ENCODE data around the gene WDR82.
A peak's percentile ranks its signal among the peaks of the same experiment; 100 is the strongest.
"Not testable (repeated sequence)": the region's sequence is repeated elsewhere in the genome, so short reads cannot be mapped to it uniquely, and the experiment has no call there.

The WDR82 gene

GRCh38 chr3:52289338-52289746 lies 10.9 kb upstream of the WDR82 start:
- DNase-seq (ENCODE audit: low spot score): no peak

GRCh38 chr3:52288674-52289073 lies 10.2 kb upstream of the WDR82 start:
- no peak for DNase-seq (ENCODE audit: low spot score)

- no peak for DNase-seq (ENCODE audit: low spot score)
Observed at GRCh38 chr3:52286777-52287110, 8.3 kb upstream of the WDR82 start.

GRCh38 chr3:52284051-52284450 lies 5.6 kb upstream of the WDR82 start:
- not testable (repeated sequence) for DNase-seq (ENCODE audit: low spot score)

- DNase-seq (ENCODE audit: low spot score): no peak
Observed at GRCh38 chr3:52283306-52283705, 4.9 kb upstream of the WDR82 start.

- no peak for DNase-seq (ENCODE audit: low spot score)
Observed at GRCh38 chr3:52281981-52282801, 3.7 kb upstream of the WDR82 start.

- no peak for DNase-seq (ENCODE audit: low spot score)
Observed at GRCh38 chr3:52280050-52280461, 1.6 kb upstream of the WDR82 start.

- no peak for DNase-seq (ENCODE audit: low spot score)
Observed at GRCh38 chr3:52279596-52279995, 1.1 kb upstream of the WDR82 start.

GRCh38 chr3:52277972-52278509 lies 408 bp downstream of the WDR82 start:
- no peak for DNase-seq (ENCODE audit: low spot score)

GRCh38 chr3:52277071-52277964 lies 1.1 kb downstream of the WDR82 start:
- peak; percentile 76 for DNase-seq (ENCODE audit: low spot score)

- not testable (repeated sequence) for DNase-seq (ENCODE audit: low spot score)
Observed at GRCh38 chr3:52274781-52275180, 3.7 kb downstream of the WDR82 start.

GRCh38 chr3:52272831-52273230 lies 5.6 kb downstream of the WDR82 start:
- no peak for DNase-seq (ENCODE audit: low spot score)

GRCh38 chr3:52272172-52272571 lies 6.3 kb downstream of the WDR82 start:
- DNase-seq (ENCODE audit: low spot score): not testable (repeated sequence)

- no peak for DNase-seq (ENCODE audit: low spot score)
Observed at GRCh38 chr3:52270252-52270754, 8.1 kb downstream of the WDR82 start.

GRCh38 chr3:52269776-52270175 lies 8.7 kb downstream of the WDR82 start:
- no peak for DNase-seq (ENCODE audit: low spot score)

GRCh38 chr3:52268036-52268435 lies 10.4 kb downstream of the WDR82 start:
- no peak for DNase-seq (ENCODE audit: low spot score)

GRCh38 chr3:52265387-52265786 lies 13.1 kb downstream of the WDR82 start:
- no peak for DNase-seq (ENCODE audit: low spot score)

GRCh38 chr3:52262447-52262846 lies 16.0 kb downstream of the WDR82 start:
- DNase-seq (ENCODE audit: low spot score): no peak

- DNase-seq (ENCODE audit: low spot score): no peak
Observed at GRCh38 chr3:52259448-52259847, 19.0 kb downstream of the WDR82 start.

GRCh38 chr3:52259035-52259434 lies 19.4 kb downstream of the WDR82 start:
- DNase-seq (ENCODE audit: low spot score): no peak

- no peak for DNase-seq (ENCODE audit: low spot score)
Observed at GRCh38 chr3:52257911-52258310, 20.5 kb downstream of the WDR82 start.

- no peak for DNase-seq (ENCODE audit: low spot score)
Observed at GRCh38 chr3:52256622-52257021, 21.8 kb downstream of the WDR82 start.

- DNase-seq (ENCODE audit: low spot score): no peak
Observed at GRCh38 chr3:52256159-52256558, 22.3 kb downstream of the WDR82 start.

All from Ammon's horn (tissue), 1 donor.